Activated CD4-positive, alpha-beta T cell treated with anti-CD3 and anti-CD28 coated beads, Interleukin-2, amount 50 U/mL, for 24 hours (primary cell): ENCODE measurements around the gene DNAH7.

Experiments
- DNase-seq, 2 donors: peaks; one replicate each; pipeline ENCODE4 v3.0.0-alpha.2; 2020; ENCODE audit warnings: low read depth in 1 of 2, low spot score in 1 of 2

DNAH7 gene

DNA sequence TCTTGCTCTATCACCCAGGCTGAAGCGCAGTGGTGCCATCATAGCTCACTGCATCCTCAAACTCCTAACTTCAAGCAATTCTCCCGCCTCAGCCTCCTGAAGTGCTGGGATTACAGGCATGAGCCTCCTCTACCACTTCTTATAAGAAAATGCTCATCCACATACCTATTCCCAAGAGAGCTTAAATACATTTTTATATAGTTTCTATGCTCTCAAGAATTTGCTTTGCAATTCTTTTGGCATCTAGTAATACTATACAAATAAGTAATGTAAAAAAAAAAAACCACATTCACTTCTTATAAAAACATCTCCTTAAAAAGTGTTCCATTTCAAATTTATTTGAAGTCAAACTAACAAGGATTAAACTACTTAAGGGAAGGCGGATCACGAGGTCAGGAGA, 197.3 kb downstream of the DNAH7 start:
- DNase-seq: no peak

DNA sequence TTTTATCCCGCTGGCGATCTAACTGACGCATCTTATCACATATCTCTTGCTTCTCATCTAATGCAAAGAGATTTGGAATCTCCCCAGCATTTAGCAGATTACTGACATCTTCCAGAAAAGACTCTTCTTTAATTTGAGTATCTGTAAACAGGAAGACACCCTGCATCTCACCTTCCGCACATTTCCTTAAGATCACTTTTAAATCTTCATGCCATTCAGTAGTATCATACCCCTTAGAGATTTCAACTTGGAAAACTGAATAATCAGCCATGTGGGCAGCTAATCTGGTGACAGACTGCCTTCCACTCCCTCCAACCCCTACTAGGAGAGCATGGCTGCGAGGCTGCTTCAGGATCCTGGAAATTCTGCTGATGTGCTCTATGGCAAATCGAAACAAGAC, 204.3 kb downstream of the DNAH7 start:
- no peak for DNase-seq

- DNase-seq: no peak
Observed at GRCh38 chr2:195863564-195863963, 205.1 kb downstream of the DNAH7 start.

DNA sequence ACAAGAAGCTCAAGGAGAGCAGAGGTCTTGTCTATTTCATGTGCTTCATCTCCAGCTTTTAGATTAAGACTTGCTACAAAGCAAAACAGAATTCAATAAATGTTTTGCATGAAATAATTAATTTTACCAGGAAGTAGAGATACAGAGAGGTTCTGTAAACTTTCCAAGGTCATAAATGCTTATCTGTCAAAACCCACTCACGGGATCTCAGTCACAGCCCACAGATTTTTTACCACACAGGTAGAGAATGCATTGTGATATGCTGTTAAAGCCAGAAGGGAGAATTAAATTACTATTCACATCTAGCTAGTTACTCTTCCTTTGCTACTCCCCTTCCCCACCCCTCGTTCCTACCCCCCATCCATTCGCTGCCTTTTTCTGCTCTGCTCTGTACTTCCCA, 205.5 kb downstream of the DNAH7 start:
- DNase-seq: no peak

DNA sequence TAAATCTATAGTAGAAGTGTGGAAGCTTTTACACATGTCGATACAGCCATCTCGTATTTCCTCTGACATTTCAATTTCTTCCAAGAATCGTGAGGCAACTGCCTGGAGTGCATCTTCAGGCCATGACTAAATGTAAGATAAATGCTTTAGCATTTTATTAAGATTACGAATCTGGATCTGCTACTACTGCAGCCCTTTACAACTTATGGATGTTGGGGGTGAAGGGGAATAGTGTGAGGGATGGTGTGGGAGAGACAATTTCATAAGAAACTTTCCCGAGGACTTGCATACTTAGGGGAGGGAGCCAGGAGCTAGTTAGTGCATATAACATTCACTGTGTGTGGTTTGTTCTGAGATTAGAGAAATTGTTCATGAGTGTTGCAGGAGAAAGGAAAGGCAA, 206.8 kb downstream of the DNAH7 start:
- no peak for DNase-seq

GRCh38 chr2:195859513-195859912, 209.1 kb downstream of the DNAH7 start:
- DNase-seq: no peak

DNA sequence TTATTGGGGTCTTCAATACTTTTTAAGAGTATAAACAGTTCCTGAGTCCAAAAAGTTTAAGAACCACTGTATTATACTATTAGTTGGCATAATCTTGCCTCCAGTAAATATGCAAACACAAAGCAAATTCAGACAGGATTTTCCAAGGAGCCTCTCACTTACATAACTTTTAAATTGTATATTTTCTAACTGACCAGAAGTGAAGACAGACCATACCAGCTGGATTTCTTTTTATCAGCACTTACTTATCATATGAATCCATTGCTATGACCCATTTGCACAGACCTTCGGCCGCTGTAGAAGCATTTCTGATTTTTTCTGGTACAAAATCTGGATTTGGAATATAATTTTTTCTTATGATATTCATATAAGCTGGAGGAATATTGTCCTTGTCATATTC, 211.5 kb downstream of the DNAH7 start:
- no peak for DNase-seq

- DNase-seq: no peak
Observed at GRCh38 chr2:195850764-195851163, 217.9 kb downstream of the DNAH7 start.

GRCh38 chr2:195848119-195848899, 220.3 kb downstream of the DNAH7 start:
- DNase-seq: no peak

DNA sequence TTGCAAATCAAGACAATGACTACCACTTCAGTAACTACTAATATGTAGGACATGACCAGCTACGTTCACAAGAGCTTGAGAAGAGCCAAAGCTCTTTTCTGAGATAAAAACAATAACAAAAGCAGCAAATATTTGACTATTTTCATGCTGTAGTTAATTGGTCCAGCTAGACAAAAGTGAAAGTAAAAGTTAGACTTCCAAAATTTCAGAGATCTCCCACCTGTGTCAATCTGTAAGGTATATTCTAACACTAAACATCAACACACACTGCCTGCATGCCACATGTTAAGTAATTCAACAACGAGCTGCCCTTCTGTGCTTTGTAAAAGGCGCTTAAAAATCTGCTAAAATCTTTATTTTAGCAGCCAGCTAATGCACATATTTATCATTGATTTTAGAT, 225.7 kb downstream of the DNAH7 start:
- DNase-seq: no peak

GRCh38 chr2:195838002-195838401, 230.6 kb downstream of the DNAH7 start:
- DNase-seq: no peak

GRCh38 chr2:195836002-195836401, 232.6 kb downstream of the DNAH7 start:
- DNase-seq: no peak

DNA sequence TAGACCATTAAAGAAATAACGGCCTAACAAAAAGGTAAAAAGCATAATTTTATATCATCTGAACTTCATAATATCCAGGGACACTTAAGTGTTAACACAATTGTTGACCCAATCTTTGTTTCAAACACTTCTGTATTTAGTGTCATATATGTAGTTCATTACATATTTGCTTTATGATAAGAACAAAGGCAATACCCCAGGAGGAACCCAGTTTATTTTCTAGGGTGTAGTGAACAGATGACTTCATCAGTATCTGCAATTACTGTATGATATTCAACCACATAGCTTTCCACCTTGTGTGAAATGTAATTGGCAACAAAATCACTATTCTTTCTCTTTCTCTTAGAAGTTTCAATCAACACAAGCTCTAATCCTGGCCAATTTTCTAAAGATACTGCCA, 233.8 kb downstream of the DNAH7 start:
- DNase-seq: no peak

DNA sequence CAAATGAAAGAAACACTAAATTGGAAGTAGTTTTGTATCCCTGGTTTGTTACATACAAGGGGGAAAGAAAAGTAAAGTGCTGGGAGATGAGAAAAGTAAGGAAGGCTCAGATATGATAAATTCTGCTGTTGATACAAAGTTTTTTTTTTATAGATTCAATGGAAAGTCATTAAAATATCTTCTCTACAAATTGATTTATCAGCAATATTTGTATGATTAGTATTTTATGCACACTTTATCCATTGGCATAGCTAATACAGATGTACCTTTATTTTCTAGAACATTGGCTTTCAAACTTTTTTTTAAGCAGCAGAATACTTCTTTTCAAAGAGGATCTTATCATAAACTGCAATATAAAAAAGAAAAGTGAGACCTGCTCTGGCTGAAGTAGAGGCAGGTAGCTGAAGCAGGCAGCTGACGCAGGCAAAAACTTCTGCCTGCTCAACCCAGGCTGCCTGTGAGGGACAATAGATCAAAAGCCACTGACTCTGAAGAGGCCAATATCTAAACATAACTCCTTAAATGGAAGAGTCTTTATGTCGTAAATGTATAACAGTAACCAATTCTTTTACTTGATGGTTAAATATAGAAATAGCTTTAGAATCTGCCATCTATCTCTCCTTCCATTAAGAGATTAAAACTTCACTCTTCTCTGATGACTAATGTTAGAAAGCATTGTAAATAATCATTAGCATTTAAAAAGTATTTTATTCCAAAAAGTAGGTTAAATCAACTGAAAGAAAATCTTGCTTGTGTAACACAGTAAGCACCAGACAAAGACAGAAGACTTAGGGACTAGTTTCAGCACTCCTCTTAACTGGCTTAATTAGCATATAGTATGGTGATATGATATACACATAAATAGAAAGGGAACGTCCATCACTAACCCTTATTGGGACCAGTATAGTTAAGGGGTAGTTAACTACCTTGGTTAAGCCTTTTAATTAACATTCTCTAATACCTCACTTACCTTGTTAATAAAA, 237.4 kb downstream of the DNAH7 start:
- no peak for DNase-seq

DNA sequence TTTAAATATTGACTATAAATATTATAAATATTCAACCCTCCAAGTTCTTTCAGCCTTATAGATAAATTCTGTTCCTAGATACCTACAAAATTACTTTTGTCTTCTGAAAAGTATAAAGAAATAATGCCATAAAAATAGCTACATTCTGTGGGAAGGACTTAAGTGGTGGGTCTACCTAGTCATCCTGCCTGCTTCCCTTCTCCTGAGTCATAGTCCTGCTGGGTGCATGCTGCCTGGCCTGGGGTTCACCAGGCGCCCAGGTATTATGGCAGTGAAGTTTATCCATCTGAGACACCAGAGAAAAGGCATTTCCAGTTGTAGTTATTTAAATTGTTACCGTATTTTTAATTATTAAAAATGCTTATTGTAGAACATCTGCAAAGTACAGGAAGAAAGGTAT, 244.2 kb downstream of the DNAH7 start:
- DNase-seq: no peak

GRCh38 chr2:195823206-195823605, 245.4 kb downstream of the DNAH7 start:
- no peak for DNase-seq

DNA sequence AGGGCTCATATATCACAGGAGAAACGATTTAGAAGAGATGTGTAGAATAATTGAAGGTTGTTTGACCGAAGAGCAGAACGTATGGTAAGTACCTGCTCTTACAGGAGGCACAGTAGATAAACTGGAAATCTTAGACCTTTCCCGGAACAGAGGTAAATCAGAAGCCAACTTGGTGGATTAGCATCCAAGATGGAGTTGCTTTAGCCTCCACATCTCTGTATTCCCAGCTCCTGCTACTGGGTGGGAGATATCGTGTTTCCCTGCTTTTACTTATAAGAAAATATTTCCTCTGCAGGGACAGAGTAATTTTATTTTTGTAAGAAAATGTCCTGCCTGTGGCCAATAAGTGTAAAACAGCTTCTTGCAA, 247.1 kb downstream of the DNAH7 start:
- no peak for DNase-seq

GRCh38 chr2:195820867-195821565, 247.6 kb downstream of the DNAH7 start:
- no peak for DNase-seq

DNA sequence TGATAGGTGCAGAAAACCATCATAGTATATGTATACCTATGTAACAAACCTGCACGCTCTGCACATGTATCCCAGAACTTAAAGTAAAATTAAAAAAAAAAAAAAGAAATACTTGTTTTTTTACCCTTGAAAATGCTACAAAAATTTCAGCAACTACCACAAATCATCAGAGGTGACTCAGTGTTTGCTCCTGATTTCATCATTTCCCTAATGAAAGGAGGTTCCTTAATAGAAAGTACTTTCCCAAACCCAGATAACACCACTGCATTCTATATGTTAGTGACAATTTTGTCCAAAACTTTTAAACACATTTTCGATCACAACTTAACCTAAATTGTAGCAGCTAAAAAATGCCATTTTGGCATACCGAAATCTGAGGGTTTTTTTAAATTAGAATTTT, 248.3 kb downstream of the DNAH7 start:
- DNase-seq: no peak

DNA sequence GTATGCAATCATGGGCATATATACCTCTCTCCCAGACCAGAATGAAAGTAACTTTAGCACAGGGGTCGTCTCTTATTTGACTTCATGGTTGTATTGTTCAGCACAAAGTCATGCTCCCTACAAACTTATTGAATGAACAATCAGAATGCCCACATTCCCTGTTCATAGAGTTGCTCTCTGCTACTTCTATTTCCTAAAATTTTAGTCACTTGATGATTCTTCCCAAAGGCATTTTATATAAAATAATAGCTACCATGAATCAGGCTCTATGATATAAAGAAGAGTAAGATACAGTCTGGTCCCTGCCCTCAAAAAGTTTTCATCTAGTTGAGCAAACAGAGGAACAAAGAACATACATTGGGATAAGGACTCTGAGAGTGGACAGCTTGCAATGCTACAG, 249.4 kb downstream of the DNAH7 start:
- no peak for DNase-seq

GRCh38 chr2:195818526-195818925, 250.1 kb downstream of the DNAH7 start:
- no peak for DNase-seq

GRCh38 chr2:195818106-195818505, 250.5 kb downstream of the DNAH7 start:
- no peak for DNase-seq
